ENCODE measurements around the gene OR1L4. TPM values are rescaled to one million over a fixed set of nuclear protein-coding genes. Genes with fewer than 3 reads are reported as not detected.

OR1L4 gene
- polyA plus RNA-seq, 1 donor from 2014 or later: not detected

DNA sequence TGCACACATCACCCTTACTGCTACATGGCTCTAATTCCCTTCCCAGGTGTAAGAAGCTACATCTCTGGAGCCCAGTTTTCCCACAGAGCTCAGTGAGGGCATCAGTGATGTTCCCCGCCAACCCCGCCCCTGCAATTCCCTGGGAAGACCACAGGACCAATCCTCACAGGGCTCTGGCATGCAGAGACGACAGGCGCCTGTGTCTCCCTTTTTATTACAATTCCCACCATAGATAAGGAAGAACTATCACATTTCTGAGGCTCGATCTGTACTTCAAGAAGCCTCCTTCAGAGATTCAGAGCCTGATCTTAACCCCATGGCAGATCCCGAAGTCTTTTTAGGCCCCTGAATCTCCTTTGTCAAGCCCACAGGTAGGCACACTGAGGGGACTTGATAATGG, 18.2 kb downstream of the OR1L4 start, which contains the start of gene OR1L6:
TSS of gene OR1L6 (plus strand) at position 301 of the 400 bp plus-strand sequence. CDS start 7,545 bp downstream, outside the sequence.
- H3K27ac ChIP-seq (ENCODE audit: low read length): no peak within 1 kb of the TSS
- H3K4me3 ChIP-seq (ENCODE audit: low read length): no peak within 1 kb of the TSS
- H3K9me2 ChIP-seq (ENCODE audit: insufficient read depth, low read length): no peaks in the 10 kb centered on the region
- no peaks in the 10 kb centered on the region for H3K27me3 ChIP-seq (ENCODE audit: insufficient read depth, low read depth, low read length)
- H3K79me2 ChIP-seq (replicated peaks; ENCODE audit: insufficient read depth, low read length): no peaks in the 10 kb centered on the region
- H3K9ac ChIP-seq (ENCODE audit: low read length): no peak within 1 kb of the TSS
- H3F3A ChIP-seq (ENCODE audit: insufficient read depth, low read length, poor library complexity, severe bottlenecking): no peaks in the 10 kb centered on the region
- no peaks in the 10 kb centered on the region for H3K36me3 ChIP-seq (ENCODE audit: insufficient read depth, low read length)
- TF ChIP-seq, protein P1, sequence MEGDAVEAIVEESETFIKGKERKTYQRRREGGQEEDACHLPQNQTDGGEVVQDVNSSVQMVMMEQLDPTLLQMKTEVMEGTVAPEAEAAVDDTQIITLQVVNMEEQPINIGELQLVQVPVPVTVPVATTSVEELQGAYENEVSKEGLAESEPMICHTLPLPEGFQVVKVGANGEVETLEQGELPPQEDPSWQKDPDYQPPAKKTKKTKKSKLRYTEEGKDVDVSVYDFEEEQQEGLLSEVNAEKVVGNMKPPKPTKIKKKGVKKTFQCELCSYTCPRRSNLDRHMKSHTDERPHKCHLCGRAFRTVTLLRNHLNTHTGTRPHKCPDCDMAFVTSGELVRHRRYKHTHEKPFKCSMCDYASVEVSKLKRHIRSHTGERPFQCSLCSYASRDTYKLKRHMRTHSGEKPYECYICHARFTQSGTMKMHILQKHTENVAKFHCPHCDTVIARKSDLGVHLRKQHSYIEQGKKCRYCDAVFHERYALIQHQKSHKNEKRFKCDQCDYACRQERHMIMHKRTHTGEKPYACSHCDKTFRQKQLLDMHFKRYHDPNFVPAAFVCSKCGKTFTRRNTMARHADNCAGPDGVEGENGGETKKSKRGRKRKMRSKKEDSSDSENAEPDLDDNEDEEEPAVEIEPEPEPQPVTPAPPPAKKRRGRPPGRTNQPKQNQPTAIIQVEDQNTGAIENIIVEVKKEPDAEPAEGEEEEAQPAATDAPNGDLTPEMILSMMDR (IDR thresholded peaks at IDR 0.05; ENCODE audit: poor library complexity, severe bottlenecking): no peak
- TF ChIP-seq, protein P2, sequence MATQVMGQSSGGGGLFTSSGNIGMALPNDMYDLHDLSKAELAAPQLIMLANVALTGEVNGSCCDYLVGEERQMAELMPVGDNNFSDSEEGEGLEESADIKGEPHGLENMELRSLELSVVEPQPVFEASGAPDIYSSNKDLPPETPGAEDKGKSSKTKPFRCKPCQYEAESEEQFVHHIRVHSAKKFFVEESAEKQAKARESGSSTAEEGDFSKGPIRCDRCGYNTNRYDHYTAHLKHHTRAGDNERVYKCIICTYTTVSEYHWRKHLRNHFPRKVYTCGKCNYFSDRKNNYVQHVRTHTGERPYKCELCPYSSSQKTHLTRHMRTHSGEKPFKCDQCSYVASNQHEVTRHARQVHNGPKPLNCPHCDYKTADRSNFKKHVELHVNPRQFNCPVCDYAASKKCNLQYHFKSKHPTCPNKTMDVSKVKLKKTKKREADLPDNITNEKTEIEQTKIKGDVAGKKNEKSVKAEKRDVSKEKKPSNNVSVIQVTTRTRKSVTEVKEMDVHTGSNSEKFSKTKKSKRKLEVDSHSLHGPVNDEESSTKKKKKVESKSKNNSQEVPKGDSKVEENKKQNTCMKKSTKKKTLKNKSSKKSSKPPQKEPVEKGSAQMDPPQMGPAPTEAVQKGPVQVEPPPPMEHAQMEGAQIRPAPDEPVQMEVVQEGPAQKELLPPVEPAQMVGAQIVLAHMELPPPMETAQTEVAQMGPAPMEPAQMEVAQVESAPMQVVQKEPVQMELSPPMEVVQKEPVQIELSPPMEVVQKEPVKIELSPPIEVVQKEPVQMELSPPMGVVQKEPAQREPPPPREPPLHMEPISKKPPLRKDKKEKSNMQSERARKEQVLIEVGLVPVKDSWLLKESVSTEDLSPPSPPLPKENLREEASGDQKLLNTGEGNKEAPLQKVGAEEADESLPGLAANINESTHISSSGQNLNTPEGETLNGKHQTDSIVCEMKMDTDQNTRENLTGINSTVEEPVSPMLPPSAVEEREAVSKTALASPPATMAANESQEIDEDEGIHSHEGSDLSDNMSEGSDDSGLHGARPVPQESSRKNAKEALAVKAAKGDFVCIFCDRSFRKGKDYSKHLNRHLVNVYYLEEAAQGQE (IDR thresholded peaks at IDR 0.05; ENCODE audit: borderline replicate concordance): no peak
- TF ChIP-seq EP300 (conservative IDR thresholded peaks at IDR 0.05; ENCODE audit: poor library complexity, severe bottlenecking) (no peak), POLR2AphosphoS5 (IDR thresholded peaks at IDR 0.05) (no peak), MXI1 (conservative IDR thresholded peaks at IDR 0.05; ENCODE audit: poor library complexity, severe bottlenecking) (no peak), SMC3 (conservative IDR thresholded peaks at IDR 0.05; ENCODE audit: poor library complexity) (no peak), EZH2 (IDR thresholded peaks at IDR 0.05; ENCODE audit: borderline replicate concordance, insufficient read depth, low read length, poor library complexity, severe bottlenecking) (no peak), RAD21 (conservative IDR thresholded peaks at IDR 0.05) (no peak), TAF1 (IDR thresholded peaks at IDR 0.05; ENCODE audit: low read depth) (no peak)
- no peak within 1 kb of the TSS for H3K4me2 ChIP-seq (ENCODE audit: low read length)
- H2AFZ ChIP-seq (ENCODE audit: low read depth, low read length): no peak within 1 kb of the TSS
- H4K20me1 ChIP-seq (ENCODE audit: insufficient read depth): no peaks in the 10 kb centered on the region
- H3K9me3 ChIP-seq (ENCODE audit: low read length): no peaks in the 10 kb centered on the region

DNA sequence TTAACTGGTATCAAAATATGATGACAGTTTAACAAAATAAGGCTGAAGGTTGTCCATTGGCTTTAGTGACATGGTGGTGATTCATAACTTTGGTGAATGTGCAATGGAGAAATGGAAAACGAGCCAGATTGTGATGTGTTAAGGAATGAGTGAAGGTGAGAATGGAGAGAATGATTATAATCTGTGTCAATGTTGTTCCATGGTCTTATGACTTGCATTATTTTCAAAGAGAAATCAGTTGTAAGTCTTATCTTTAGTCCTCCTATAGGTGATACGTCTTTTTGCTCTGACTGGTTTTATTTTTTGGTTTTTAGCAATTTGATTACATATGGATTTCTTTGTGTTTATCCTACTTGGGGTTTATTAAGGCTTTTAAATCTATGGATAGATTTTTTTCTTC, 31.0 kb downstream of the OR1L4 start:
- no peak overlapping the region for H3K4me3 ChIP-seq (ENCODE audit: low read length)
- H2AFZ ChIP-seq (ENCODE audit: low read depth, low read length): no peak overlapping the region

More for the DNA sequence above, 31.0 kb downstream of the OR1L4 start:
- H3K79me2 ChIP-seq (replicated peaks; ENCODE audit: insufficient read depth, low read length): no peaks in the 10 kb centered on the region
- H4K20me1 ChIP-seq (ENCODE audit: insufficient read depth): no peaks in the 10 kb centered on the region
- H3F3A ChIP-seq (ENCODE audit: insufficient read depth, low read length, poor library complexity, severe bottlenecking): no peaks in the 10 kb centered on the region
- H3K27me3 ChIP-seq (ENCODE audit: insufficient read depth, low read depth, low read length): no peaks in the 10 kb centered on the region
- H3K4me2 ChIP-seq (ENCODE audit: low read length): no peak overlapping the region
- no peak overlapping the region for H3K9ac ChIP-seq (ENCODE audit: low read length)
- H3K9me3 ChIP-seq (ENCODE audit: low read length): no peaks in the 10 kb centered on the region
- no peaks in the 10 kb centered on the region for H3K9me2 ChIP-seq (ENCODE audit: insufficient read depth, low read length)
- no peak overlapping the region for H3K27ac ChIP-seq (ENCODE audit: low read length)
- TF ChIP-seq EP300 (conservative IDR thresholded peaks at IDR 0.05; ENCODE audit: poor library complexity, severe bottlenecking) (no peak), RAD21 (conservative IDR thresholded peaks at IDR 0.05) (no peak), TAF1 (IDR thresholded peaks at IDR 0.05; ENCODE audit: low read depth) (no peak), SMC3 (conservative IDR thresholded peaks at IDR 0.05; ENCODE audit: poor library complexity) (no peak), POLR2AphosphoS5 (IDR thresholded peaks at IDR 0.05) (no peak), MXI1 (conservative IDR thresholded peaks at IDR 0.05; ENCODE audit: poor library complexity, severe bottlenecking) (no peak), EZH2 (IDR thresholded peaks at IDR 0.05; ENCODE audit: borderline replicate concordance, insufficient read depth, low read length, poor library complexity, severe bottlenecking) (no peak)
- TF ChIP-seq, protein P2 (IDR thresholded peaks at IDR 0.05; ENCODE audit: borderline replicate concordance): no peak
- TF ChIP-seq, protein P1 (IDR thresholded peaks at IDR 0.05; ENCODE audit: poor library complexity, severe bottlenecking): no peak
- no peaks in the 10 kb centered on the region for H3K36me3 ChIP-seq (ENCODE audit: insufficient read depth, low read length)

Measured in neural cell (in vitro differentiated cells).